Activated CD8-positive, alpha-beta memory T cell treated with anti-CD3 and anti-CD28 coated beads for 4 hours (primary cell): Measurements from ENCODE around the gene HOXA2.

ENCODE experiments used
- DNase-seq, 2 donors: peaks; one replicate each; pipeline ENCODE4 v3.0.0-alpha.2; 2020; ENCODE audit warnings: low read depth in 2 of 2

Gene HOXA2

DNA sequence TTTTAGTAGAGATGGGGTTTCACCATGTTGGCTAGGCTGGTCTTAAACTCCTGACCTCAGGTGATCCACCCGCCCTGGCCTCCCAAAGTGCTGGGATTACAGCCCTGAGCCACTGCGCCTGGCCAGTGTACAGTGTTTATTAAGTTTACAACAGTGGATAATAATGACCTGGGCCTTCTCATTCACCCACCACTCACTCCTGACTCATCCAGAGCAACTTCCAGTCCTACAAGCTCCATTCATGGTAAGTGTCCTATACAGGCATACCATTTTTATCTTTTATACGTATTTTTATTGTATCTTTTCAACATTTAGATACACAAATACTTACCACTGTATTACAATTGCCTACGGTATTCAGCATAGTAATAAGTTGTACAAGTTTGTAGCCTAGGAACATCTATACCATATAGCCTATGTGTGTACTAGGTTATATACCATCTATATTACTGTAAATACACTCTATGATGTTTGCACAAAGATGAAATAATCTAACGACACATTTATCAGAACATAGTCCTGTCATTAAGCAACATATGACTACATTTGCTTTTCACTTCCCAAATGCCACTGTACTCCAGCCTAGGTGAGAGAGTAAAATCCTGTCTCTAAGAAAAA is 23.8 kb downstream of the HOXA2 start:
- no peak for DNase-seq

DNA sequence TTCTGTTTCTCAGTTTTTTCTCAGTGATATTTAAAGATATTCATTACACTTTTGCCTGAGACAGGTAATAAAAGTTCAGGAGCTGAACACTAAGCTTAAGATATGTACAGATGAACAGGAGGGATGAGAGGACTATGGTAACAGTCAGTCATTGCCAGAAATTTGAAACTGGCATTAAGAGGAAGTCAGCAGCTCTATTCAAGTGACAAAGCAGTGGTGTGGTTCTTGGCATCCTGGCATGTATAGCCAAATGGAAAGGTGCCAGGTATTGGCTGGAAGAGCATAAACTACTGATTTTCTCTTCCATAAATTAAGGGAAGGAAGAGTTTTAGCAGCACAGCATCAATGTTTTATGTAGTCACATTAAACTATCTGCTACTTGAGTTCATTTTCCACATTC is 29.4 kb downstream of the HOXA2 start:
- DNase-seq, result no peak

DNA sequence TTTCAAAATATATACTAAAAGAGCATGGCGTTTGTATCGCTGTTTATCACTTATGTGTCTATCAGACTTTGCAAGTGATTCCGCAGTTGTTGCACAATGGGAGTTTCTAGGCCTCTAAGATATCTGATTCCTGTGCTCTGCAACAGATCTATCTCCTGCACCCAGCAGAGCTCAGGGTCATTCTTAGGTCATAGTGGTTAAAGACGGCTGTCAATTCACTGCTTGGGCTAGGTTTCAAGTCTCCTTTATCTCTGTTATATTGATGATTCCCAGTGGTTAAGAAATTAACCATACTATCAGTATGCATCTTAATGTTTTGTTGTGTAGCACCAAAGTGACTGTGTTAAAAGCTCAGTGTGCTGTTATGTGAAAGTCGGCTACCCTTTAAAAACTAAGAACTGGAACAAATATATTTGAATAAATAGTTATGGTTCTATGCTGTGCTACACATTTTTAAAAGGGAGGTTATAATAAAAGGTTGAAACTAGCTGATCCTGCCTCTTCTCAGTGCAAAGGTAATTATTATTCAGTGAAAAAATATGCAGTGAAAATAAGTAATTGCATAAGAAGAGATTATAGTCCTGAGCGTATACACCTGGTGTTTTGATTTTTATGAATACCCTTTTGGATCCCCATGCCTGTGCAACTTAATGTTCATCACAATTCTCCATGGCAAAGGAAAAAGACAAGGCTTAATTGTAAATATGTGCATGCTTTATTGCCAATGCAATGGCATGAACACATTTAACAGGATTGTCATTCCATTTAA is 30.7 kb downstream of the HOXA2 start:
- DNase-seq, result no peak

DNA sequence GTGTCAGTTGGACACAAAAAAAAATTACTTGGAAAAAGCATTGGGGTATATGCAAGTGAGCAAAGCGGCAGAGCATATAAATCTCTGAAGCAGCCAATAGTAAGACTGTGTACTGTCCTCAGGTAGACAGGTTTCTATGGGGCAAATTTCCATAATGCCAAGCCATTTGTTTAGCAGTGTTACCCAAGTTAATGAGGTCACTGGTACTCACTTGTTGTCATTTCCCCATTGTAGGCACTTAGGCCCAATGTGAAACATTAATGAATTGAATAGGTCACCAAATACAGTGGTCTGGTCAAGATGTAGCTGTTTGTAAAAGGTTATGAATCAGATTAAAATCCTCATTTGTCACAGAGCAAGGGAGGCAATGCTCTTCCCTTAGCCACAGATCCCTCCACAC is 34.2 kb downstream of the HOXA2 start:
- no peak for DNase-seq

- no peak for DNase-seq
Measured at GRCh38 chr7:27066148-27066547, 36.3 kb downstream of the HOXA2 start.

- DNase-seq, result no peak
Measured at GRCh38 chr7:27065709-27066108, 36.8 kb downstream of the HOXA2 start.

DNA sequence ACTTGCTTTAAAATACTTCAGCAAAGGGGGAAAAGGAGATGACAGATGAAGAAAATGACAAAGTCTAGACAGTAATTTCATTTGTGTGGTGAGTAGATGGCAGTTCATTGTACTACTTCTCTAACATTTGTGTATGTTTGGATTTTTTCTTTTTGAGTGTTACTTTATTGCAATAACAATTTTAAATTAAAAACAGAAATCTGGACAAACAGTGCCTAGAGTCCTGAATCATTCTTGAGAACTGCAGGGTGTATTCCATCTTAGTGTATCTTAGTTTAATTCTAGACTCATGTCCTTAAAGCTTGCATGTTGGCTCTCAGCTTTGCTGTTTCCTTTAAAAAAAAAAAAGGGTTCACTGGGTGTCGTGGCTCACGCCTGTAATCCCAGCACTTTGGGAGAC is 37.8 kb downstream of the HOXA2 start:
- DNase-seq, result no peak

DNA sequence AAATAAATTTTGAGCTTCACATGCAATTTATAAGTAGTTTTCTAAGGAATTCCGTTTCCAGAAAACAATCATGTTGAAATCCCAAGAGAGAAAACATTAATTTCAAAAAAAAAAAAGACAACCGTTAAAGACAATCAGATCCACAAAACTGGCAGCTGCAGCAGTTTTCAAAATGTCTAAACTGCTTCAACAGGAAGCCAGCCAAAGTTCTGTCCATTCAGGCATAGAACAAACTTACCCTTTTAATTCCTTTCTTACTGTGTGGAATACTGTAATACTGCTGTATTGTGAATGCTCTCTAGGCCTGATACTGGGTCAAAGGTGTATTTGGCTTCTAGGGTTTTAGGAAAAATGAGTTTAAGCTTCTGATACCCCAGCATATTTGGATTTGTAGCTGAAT is 38.3 kb downstream of the HOXA2 start:
- DNase-seq, result no peak

DNA sequence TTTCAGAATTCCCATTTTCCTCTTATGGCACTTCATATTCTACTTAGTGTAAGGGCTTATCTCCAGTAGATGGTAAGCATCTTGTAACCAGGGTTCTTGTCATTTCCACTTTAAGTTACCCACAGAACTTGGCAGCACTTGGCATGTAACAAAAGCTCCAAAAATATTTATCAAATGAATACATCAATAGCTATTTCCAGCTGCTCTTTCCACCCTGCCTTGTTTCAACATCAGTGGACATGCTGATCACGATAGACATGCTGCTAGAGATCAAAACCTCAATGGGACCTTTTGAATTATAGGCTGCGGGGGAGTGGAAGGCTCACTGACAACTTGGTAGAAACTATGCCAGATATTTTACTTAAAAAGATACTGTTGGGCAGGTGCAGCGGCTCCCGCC is 39.5 kb downstream of the HOXA2 start:
- DNase-seq, result no peak

DNA sequence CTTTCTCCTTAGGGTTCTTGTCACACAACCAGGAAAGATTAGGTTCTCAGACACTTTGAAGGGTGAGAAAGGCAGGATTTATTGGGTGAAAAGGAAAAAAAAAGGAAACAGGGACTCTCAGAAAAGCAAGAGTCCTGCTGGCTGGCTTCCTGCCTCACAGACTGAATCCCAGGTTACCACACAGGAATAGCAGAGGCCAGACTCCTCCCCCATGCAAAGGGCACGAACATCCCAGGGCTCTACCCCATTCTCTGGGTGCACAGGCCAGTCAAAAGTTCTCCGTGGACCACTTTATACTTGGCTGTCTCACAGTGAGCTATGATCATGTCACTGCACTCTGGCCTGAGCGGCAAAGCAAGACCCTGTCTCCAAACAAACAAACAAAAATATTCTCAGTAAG is 49.3 kb downstream of the HOXA2 start:
- DNase-seq, result no peak

DNA sequence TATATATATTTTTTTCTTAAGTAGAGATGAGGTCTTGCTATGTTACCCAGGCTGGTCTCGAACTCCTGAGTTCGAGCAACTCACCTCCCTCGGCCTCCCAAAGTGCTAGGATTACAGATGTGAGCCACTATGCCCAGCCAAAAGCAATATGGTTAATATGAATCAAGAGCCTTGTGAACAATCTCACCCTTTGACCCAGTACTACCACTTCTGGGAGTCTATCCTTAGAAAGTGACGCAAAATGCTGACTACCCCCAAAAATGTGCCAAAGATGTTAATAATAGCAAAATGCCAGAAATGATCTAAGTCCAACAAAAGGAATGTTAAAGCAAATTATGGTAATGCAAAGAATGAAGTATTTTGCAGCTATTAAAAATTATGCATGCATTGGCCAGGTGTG is 51.0 kb downstream of the HOXA2 start:
- no peak for DNase-seq
